K562 (cell line): ENCODE measurements around the gene ZW10. TPM values are rescaled to one million over a fixed set of nuclear protein-coding genes. Genes with fewer than 3 reads are reported as not detected.

Experiments used
- ARID3A ChIP-seq: IDR thresholded peaks from 2 replicates; pipeline ENCODE4 v1.6.1; 2012; ENCODE audit warnings: low read depth, low read length, improper control_type of control experiment, borderline replicate concordance
- CBX8 ChIP-seq: fragments of 200-600 bp; sonication (generic); IDR thresholded peaks from 2 replicates; pipeline ENCODE4 v1.6.1; 2012; ENCODE audit warnings: borderline replicate concordance, mixed run types, low read depth, mild to moderate bottlenecking, moderate library complexity, mixed read lengths, low read length, control low read depth, inconsistent platforms; ENCODE audit not compliant: poor library complexity, severe bottlenecking; ENCODE audit errors: extremely low read depth
- GTF2E2 ChIP-seq: fragments of 200-800 bp; sonication (Bioruptor generic); IDR thresholded peaks from 2 replicates; pipeline ENCODE4 v1.6.1; 2016; ENCODE audit warnings: missing genetic modification characterization, missing compliant biosample characterization
- HDGF ChIP-seq: fragments of 450-650 bp; IDR thresholded peaks from 2 replicates; pipeline ENCODE4 v1.6.1; 2016
- KDM2B ChIP-seq: fragments of 250-450 bp; sonication (Bioruptor Pico); IDR thresholded peaks from 2 replicates; pipeline ENCODE4 v1.8.0; 2021; ENCODE audit warnings: mild to moderate bottlenecking, moderate library complexity
- NEUROD1 ChIP-seq: fragments of 150-350 bp; IDR thresholded peaks from 2 replicates; pipeline ENCODE4 v1.6.1; 2014; ENCODE audit warnings: borderline replicate concordance, low read length, low read depth; ENCODE audit not compliant: partially characterized antibody
- RBM25 ChIP-seq: fragments of 200-400 bp; formaldehyde crosslinking; IDR thresholded peaks from 2 replicates; pipeline ENCODE4 v1.6.1; 2018; ENCODE audit warnings: low read length, low read depth, moderate library complexity; ENCODE audit not compliant: severe bottlenecking
- SIX5 ChIP-seq, 2 experiments: IDR thresholded peaks; 2 replicates each; pipeline ENCODE4 v1.6.1; 2011; ENCODE audit warnings: low read length in 2 of 2, borderline replicate concordance in 1 of 2, low read depth in 1 of 2, mild to moderate bottlenecking in 1 of 2, moderate library complexity in 1 of 2; ENCODE audit not compliant: insufficient read depth in 1 of 2
- TCF7L2 ChIP-seq: fragments of 150-350 bp; IDR thresholded peaks from 2 replicates; pipeline ENCODE4 v1.6.1; 2016; ENCODE audit warnings: low read depth, mild to moderate bottlenecking, low read length, moderate library complexity
- U2AF2 ChIP-seq: fragments of 200-400 bp; formaldehyde crosslinking; optimal IDR thresholded peaks from 2 replicates; pipeline ENCODE3; 2017; ENCODE audit warnings: low read depth, mild to moderate bottlenecking, low read length
- ZNF165 ChIP-seq: fragments of 250-450 bp; sonication (Bioruptor Pico); IDR thresholded peaks from 2 replicates; pipeline ENCODE4 v1.4.0; 2020; ENCODE audit warnings: borderline replicate concordance
- ZNF316 ChIP-seq: fragments of 450-650 bp; IDR thresholded peaks from 2 replicates; pipeline ENCODE4 v1.6.1; 2016
- ZNF75A ChIP-seq: fragments of 450-650 bp; formaldehyde crosslinking; IDR thresholded peaks from 2 replicates; pipeline ENCODE4 v1.4.0; 2020; ENCODE audit warnings: mild to moderate bottlenecking
- ZNF77 ChIP-seq: fragments of 250-450 bp; sonication (Bioruptor Pico); IDR thresholded peaks from 2 replicates; pipeline ENCODE4 v1.5.0; 2020
- ZNF780A ChIP-seq: fragments of 250-450 bp; sonication (Bioruptor Pico); IDR thresholded peaks from 2 replicates; pipeline ENCODE4 v1.5.0; 2021; ENCODE audit warnings: mild to moderate bottlenecking
- ZZZ3 ChIP-seq: fragments of 450-650 bp; IDR thresholded peaks from 2 replicates; pipeline ENCODE4 v1.6.1; 2016; ENCODE audit warnings: antibody characterized with exemption, mild to moderate bottlenecking, moderate library complexity
- polyA plus RNA-seq, 8 experiments: library from polyadenylated mRNA; depleted of rRNA in 4 of 8; stranded (reverse) in 5 of 8; unstranded in 3 of 8; fragments of >200 nt; fragmentation: Nextera tagmentation in 2 of 8; fragmentation: Illumina TruSeq in 1 of 8; extraction: Ambion mirVana in 2 of 8; extraction: Trizol in 1 of 8; gene quantifications; 2 replicates each; pipeline versions ENCODE4 v1.2.1 to v1.2.3, GENCODE V29; 2011 to 2014; ENCODE audit warnings: inconsistent platforms in 1 of 8, missing spikeins in 1 of 8
- total RNA-seq, 7 experiments: library from RNA; depleted of rRNA in 6 of 7; stranded (reverse); fragments of >200 nt in 6 of 7; fragmentation: Illumina TruSeq in 2 of 7; extraction: Trizol in 2 of 7; gene quantifications; 2 replicates each; pipeline versions ENCODE4 v1.2.1 to v1.2.3, GENCODE V29; 2011 to 2021; ENCODE audit warnings: low replicate concordance in 1 of 7
- TF ChIP-seq, protein P1 (sequence below): sonication (generic); formaldehyde crosslinking; IDR thresholded peaks from 2 replicates; pipeline ENCODE4 v1.8.0; 2022; ENCODE audit warnings: missing genetic modification reagents, mild to moderate bottlenecking, borderline replicate concordance
- TF ChIP-seq, protein P2 (sequence below), 3 experiments: IDR thresholded peaks in 2 of 3; conservative IDR thresholded peaks in 1 of 3; 2 replicates each; pipeline ENCODE4 v1.5.1; 2011 to 2012; ENCODE audit warnings: low read length in 3 of 3, mild to moderate bottlenecking in 3 of 3, control low read depth in 2 of 3, improper control_type of control experiment in 1 of 3, inconsistent platforms in 1 of 3, low read depth in 1 of 3, mixed read lengths in 1 of 3, moderate library complexity in 1 of 3; ENCODE audit not compliant: insufficient read depth in 2 of 3
- TF ChIP-seq, protein P3 (sequence below): IDR thresholded peaks from 2 replicates; pipeline ENCODE4 v1.6.1; 2011; ENCODE audit warnings: borderline replicate concordance, low read depth, mild to moderate bottlenecking, moderate library complexity, low read length; ENCODE audit not compliant: insufficient read depth, poor library complexity, severe bottlenecking

The ZW10 gene
- total and polyA plus RNA-seq, 9 of the 15 experiments (the other 6 are each of a cell fraction or from before 2014, with no cell fraction given) = 9.4 to 37.7 (median 25.0) TPM

DNA sequence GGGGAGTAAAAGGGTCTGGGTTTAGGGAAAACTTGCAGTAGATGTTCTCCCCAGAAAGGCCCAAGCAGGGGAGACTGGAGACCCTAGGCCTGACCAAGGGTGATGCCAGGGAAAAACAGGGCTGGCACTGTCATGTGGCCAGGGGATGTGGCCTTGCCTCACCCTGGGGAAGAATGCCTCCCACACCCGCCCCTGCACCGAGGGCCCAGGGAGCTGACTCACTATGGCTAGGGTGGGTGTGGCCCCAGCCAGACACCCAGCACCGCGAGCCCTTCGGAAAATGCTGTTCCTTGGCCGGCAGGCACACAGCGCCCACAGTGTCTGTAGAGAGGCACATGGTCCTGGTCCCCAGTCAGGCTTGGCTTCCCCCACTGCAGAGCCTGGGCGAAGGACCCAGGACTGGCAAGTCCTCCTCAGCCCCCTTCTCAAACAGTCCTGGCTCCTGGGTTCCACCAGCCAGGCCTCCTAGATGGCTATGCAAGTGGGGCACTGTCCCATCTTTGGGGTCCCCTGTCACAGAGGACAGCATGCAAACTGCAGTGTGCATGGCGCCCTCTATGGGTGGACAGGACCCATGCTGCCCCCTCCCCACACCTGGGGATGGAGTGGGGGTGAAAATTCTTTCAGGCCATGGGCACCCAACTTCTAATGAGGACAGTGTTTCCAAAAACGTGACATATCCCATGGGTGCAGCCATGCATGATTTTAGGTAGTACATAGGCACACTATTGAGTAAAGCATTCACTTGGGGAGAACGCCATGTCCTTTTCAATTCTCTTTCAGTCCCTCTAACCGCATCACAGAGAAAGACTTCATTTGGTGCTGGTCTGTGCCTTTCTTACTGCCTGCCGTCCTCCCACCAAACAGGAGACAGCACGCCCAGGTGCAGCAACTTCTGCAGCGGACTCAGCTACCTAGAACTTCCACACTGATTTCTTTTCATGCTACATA lies 82.6 kb downstream of the ZW10 start (continued):
- no peak for TF ChIP-seq ARID3A
- TF ChIP-seq HDGF = 0 out of 2 replicates have a peak, but pooled peaks have one; percentile 14
- TF ChIP-seq TCF7L2 = no peak
- no peak for TF ChIP-seq GTF2E2 (tag)
- TF ChIP-seq, protein P1, sequence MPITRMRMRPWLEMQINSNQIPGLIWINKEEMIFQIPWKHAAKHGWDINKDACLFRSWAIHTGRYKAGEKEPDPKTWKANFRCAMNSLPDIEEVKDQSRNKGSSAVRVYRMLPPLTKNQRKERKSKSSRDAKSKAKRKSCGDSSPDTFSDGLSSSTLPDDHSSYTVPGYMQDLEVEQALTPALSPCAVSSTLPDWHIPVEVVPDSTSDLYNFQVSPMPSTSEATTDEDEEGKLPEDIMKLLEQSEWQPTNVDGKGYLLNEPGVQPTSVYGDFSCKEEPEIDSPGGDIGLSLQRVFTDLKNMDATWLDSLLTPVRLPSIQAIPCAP (CRISPR knock-in tag) = no peak
- TF ChIP-seq NEUROD1 = peak; percentile 77
- TF ChIP-seq CBX8 = no peak
- no peak for TF ChIP-seq ZZZ3
- no peak for TF ChIP-seq KDM2B (CRISPR knock-in tag)
- TF ChIP-seq, protein P2, sequence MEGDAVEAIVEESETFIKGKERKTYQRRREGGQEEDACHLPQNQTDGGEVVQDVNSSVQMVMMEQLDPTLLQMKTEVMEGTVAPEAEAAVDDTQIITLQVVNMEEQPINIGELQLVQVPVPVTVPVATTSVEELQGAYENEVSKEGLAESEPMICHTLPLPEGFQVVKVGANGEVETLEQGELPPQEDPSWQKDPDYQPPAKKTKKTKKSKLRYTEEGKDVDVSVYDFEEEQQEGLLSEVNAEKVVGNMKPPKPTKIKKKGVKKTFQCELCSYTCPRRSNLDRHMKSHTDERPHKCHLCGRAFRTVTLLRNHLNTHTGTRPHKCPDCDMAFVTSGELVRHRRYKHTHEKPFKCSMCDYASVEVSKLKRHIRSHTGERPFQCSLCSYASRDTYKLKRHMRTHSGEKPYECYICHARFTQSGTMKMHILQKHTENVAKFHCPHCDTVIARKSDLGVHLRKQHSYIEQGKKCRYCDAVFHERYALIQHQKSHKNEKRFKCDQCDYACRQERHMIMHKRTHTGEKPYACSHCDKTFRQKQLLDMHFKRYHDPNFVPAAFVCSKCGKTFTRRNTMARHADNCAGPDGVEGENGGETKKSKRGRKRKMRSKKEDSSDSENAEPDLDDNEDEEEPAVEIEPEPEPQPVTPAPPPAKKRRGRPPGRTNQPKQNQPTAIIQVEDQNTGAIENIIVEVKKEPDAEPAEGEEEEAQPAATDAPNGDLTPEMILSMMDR (IDR thresholded peaks at IDR 0.05 in 2 of 3, conservative IDR thresholded peaks at IDR 0.05 in 1 of 3; ENCODE audit: insufficient read depth in 2 of 3, low read depth in 1 of 3, low read length in 3 of 3) = peak; percentile 72 to 96 (median 76)
- TF ChIP-seq U2AF2 = no peak
- TF ChIP-seq RBM25 = no peak
- TF ChIP-seq ZNF780A = no peak
- no peak for TF ChIP-seq SIX5 (IDR thresholded peaks at IDR 0.05; ENCODE audit: borderline replicate concordance in 1 of 2, insufficient read depth in 1 of 2, low read depth in 1 of 2, low read length in 2 of 2)
- no peak for TF ChIP-seq ZNF77
- TF ChIP-seq ZNF316 = peak; percentile 84
- TF ChIP-seq, protein P3, sequence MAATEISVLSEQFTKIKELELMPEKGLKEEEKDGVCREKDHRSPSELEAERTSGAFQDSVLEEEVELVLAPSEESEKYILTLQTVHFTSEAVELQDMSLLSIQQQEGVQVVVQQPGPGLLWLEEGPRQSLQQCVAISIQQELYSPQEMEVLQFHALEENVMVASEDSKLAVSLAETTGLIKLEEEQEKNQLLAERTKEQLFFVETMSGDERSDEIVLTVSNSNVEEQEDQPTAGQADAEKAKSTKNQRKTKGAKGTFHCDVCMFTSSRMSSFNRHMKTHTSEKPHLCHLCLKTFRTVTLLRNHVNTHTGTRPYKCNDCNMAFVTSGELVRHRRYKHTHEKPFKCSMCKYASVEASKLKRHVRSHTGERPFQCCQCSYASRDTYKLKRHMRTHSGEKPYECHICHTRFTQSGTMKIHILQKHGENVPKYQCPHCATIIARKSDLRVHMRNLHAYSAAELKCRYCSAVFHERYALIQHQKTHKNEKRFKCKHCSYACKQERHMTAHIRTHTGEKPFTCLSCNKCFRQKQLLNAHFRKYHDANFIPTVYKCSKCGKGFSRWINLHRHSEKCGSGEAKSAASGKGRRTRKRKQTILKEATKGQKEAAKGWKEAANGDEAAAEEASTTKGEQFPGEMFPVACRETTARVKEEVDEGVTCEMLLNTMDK = no peak
- TF ChIP-seq ZNF75A (CRISPR knock-in tag) = 0 out of 2 replicates have a peak, but pooled peaks have one; percentile 39
- TF ChIP-seq ZNF165 (CRISPR knock-in tag) = no peak
